Adrenal gland (tissue), 5 donors: ENCODE measurements around the gene DMXL2.
"Not testable (repeated sequence)": the region's sequence is repeated elsewhere in the genome, so short reads cannot be mapped to it uniquely, and the experiment has no call there.

Source experiments
- POLR2A ChIP-seq, 2 donors: fragments of 450-650 bp; IDR thresholded peaks; one replicate each; pipeline ENCODE4 v1.6.1; 2017; ENCODE audit warnings: antibody characterized with exemption in 2 of 2, mild to moderate bottlenecking in 2 of 2, moderate library complexity in 1 of 2
- TF ChIP-seq, protein P1 (sequence below), 6 experiments: fragments of 450-650 bp in 4 of 6; fragments of 200-600 bp in 2 of 6; sonication (generic) in 1 of 6; IDR thresholded peaks; 1 replicate in 5 of 6; 2 replicates in 1 of 6; pipeline versions ENCODE4 v1.5.1 to v1.8.0; 2016 to 2021; ENCODE audit warnings: antibody characterized with exemption in 6 of 6, mild to moderate bottlenecking in 2 of 6, moderate library complexity in 1 of 6
- donor health status: DM: no; HTN: no; CAD: no.

- TF ChIP-seq, protein P1, sequence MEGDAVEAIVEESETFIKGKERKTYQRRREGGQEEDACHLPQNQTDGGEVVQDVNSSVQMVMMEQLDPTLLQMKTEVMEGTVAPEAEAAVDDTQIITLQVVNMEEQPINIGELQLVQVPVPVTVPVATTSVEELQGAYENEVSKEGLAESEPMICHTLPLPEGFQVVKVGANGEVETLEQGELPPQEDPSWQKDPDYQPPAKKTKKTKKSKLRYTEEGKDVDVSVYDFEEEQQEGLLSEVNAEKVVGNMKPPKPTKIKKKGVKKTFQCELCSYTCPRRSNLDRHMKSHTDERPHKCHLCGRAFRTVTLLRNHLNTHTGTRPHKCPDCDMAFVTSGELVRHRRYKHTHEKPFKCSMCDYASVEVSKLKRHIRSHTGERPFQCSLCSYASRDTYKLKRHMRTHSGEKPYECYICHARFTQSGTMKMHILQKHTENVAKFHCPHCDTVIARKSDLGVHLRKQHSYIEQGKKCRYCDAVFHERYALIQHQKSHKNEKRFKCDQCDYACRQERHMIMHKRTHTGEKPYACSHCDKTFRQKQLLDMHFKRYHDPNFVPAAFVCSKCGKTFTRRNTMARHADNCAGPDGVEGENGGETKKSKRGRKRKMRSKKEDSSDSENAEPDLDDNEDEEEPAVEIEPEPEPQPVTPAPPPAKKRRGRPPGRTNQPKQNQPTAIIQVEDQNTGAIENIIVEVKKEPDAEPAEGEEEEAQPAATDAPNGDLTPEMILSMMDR (IDR thresholded peaks at IDR 0.05): not testable (repeated sequence)
- TF ChIP-seq POLR2A (IDR thresholded peaks at IDR 0.05): not testable (repeated sequence)
Measured at GRCh38 chr15:51568939-51569784, 53.4 kb downstream of the DMXL2 start.
